ENCODE measurements around the gene POLH. TPM values are rescaled to one million over a fixed set of nuclear protein-coding genes. Genes with fewer than 3 reads are reported as not detected.
"Not testable (repeated sequence)": the region's sequence is repeated elsewhere in the genome, so short reads cannot be mapped to it uniquely, and the experiment has no call there.

POLH gene
- total RNA-seq: 10 to 100 TPM in 4 of 5 experiments, 1 to 10 TPM in 1; 9.1 to 65.6 (median 19.3) TPM
- polyA plus RNA-seq: 10 to 100 TPM in 1 of 2 donors, 1 to 10 TPM in 1; 7.4 to 16.8 TPM
- total RNA-seq: 25.7 reads per million, percentile 56 among the genes with 10 or more reads in this experiment

- Mint-ChIP-seq H3K36me3 (peaks cover 5 to 29% (median 12%) of the 10 kb centered on the region in 5 donors), H3K27ac (peak within 1 kb of the TSS; percentile 78 to 94 (median 92)), H3K4me3 (peak within 1 kb of the TSS; percentile 90 to 100 (median 98)), H3K4me1 (peaks cover 21 to 61% (median 40%) of the 10 kb centered on the region in 7 donors), H3K27me3 (no peaks in the 10 kb centered on the region), H3K9me3 (no peaks in the 10 kb centered on the region)
- H3K36me3 ChIP-seq (ENCODE audit: control insufficient read depth in 2 of 3, insufficient read depth in 3 of 3, low read length in 3 of 3): peaks cover 0 to 31% (median 6%) of the 10 kb centered on the region in 3 experiments
- H3K4me1 ChIP-seq (ENCODE audit: control insufficient read depth in 2 of 2, insufficient read depth in 2 of 2, low read length in 2 of 2): peaks cover 20 to 21% of the 10 kb centered on the region in 2 donors
- H3K4me3 ChIP-seq (ENCODE audit: low read length): peak within 1 kb of the TSS; percentile 77
- H3K9me3 ChIP-seq (ENCODE audit: control insufficient read depth in 2 of 3, low read length in 3 of 3): no peaks in the 10 kb centered on the region
- H3K27ac ChIP-seq (ENCODE audit: low read depth, low read length): peak within 1 kb of the TSS; percentile 89
- intact Hi-C loops (cut with micrococcal nuclease): loop anchor here (1.0 to 10.0 kb wide), 15 partner anchors 53 to 647 kb away; partner anchors contain the start of genes GTPBP2 (in 2 of the 2), MRPL14 (in 2 of the 2), POLR1C (in 2 of the 2) and SRF (in 2 of the 2)
- ChIA-PET CTCF (no interaction called here), POLR2A (interaction anchor here (0.6 to 1.2 kb wide), 5 partner anchors 9 to 683 kb away, joined by 3 to 5 read pairs (median 3); partner anchors contain the start of gene ABCC10)
- ATAC-seq (peak; percentile 99), DNase-seq (peak; percentile 83 to 94 (median 88))
- no peaks in the 10 kb centered on the region for H3K27me3 ChIP-seq (ENCODE audit: control insufficient read depth in 2 of 2, insufficient read depth in 2 of 2, low read length in 2 of 2)
Observed at GRCh38 chr6:43575772-43576551, at the start of gene POLH, which contains the start of gene XPO5. Gene POLH (plus strand): TSS chr6:43576185. CDS start chr6:43582320, 6,135 bp downstream. Gene XPO5 (minus strand): TSS chr6:43576038. CDS start chr6:43575864, 174 bp downstream.

GRCh38 chr6:43532201-43532600 lies 43.8 kb upstream of the POLH start:
- ATAC-seq: no peak
- Histone ChIP-seq H3K4me1 (ENCODE audit: control insufficient read depth in 2 of 2, insufficient read depth in 2 of 2, low read length in 2 of 2) (no peaks in the 10 kb centered on the region), H3K36me3 (ENCODE audit: control insufficient read depth in 2 of 3, insufficient read depth in 3 of 3, low read length in 3 of 3) (peaks cover 14 to 60% (median 20%) of the 10 kb centered on the region in 3 experiments), H3K4me3 (ENCODE audit: low read length) (no peak overlapping the region), H3K27ac (ENCODE audit: low read depth, low read length) (no peak overlapping the region), H3K9me3 (ENCODE audit: control insufficient read depth in 2 of 3, low read length in 3 of 3) (no peaks in the 10 kb centered on the region), H3K27me3 (ENCODE audit: control insufficient read depth in 2 of 2, insufficient read depth in 2 of 2, low read length in 2 of 2) (no peaks in the 10 kb centered on the region)
- POLR2A ChIA-PET: interaction anchor here (2.9 kb wide), 1 partner anchor 15 kb away, joined by 16 read pairs; the partner anchor contains the start of genes POLR1C and YIPF3
- H3K4me1 Mint-ChIP-seq: no peaks in the 10 kb centered on the region
- intact Hi-C loops (cut with micrococcal nuclease): no loop called here
- DNase-seq: no peak
- H3K4me3 Mint-ChIP-seq: no peak overlapping the region
- CTCF ChIA-PET: no interaction called here
- no peak overlapping the region for H3K27ac Mint-ChIP-seq
- H3K36me3 Mint-ChIP-seq: peaks cover 1 to 33% (median 13%) of the 10 kb centered on the region in 5 donors
- no peaks in the 10 kb centered on the region for H3K27me3 Mint-ChIP-seq
- H3K9me3 Mint-ChIP-seq: no peaks in the 10 kb centered on the region

- H3K4me3 ChIP-seq (ENCODE audit: low read length); H3K27me3 ChIP-seq (ENCODE audit: control insufficient read depth in 2 of 2, insufficient read depth in 2 of 2, low read length in 2 of 2); ATAC-seq; DNase-seq; H3K27ac ChIP-seq (ENCODE audit: low read depth, low read length); H3K4me1 Mint-ChIP-seq; POLR2A ChIA-PET; H3K9me3 Mint-ChIP-seq; intact Hi-C loops (cut with micrococcal nuclease); H3K4me1 ChIP-seq (ENCODE audit: control insufficient read depth in 2 of 2, insufficient read depth in 2 of 2, low read length in 2 of 2); H3K4me3 Mint-ChIP-seq; H3K9me3 ChIP-seq (ENCODE audit: control insufficient read depth in 2 of 3, low read length in 3 of 3); H3K27me3 Mint-ChIP-seq; H3K27ac Mint-ChIP-seq; CTCF ChIA-PET: not testable (repeated sequence)
- peaks cover 5 to 32% (median 13%) of the 10 kb centered on the region in 5 donors for H3K36me3 Mint-ChIP-seq
- H3K36me3 ChIP-seq (ENCODE audit: control insufficient read depth in 2 of 3, insufficient read depth in 3 of 3, low read length in 3 of 3): peaks cover 0 to 33% (median 16%) of the 10 kb centered on the region in 3 experiments
Observed at GRCh38 chr6:43538986-43539385, 37.0 kb upstream of the POLH start.

GRCh38 chr6:43539409-43539808 lies 36.6 kb upstream of the POLH start:
- CTCF ChIA-PET; H3K4me3 ChIP-seq (ENCODE audit: low read length); H3K27ac ChIP-seq (ENCODE audit: low read depth, low read length); H3K27me3 ChIP-seq (ENCODE audit: control insufficient read depth in 2 of 2, insufficient read depth in 2 of 2, low read length in 2 of 2); DNase-seq; ATAC-seq; H3K9me3 ChIP-seq (ENCODE audit: control insufficient read depth in 2 of 3, low read length in 3 of 3); H3K27ac Mint-ChIP-seq; H3K27me3 Mint-ChIP-seq; H3K4me3 Mint-ChIP-seq; intact Hi-C loops (cut with micrococcal nuclease); H3K4me1 ChIP-seq (ENCODE audit: control insufficient read depth in 2 of 2, insufficient read depth in 2 of 2, low read length in 2 of 2); H3K9me3 Mint-ChIP-seq; POLR2A ChIA-PET; H3K4me1 Mint-ChIP-seq: not testable (repeated sequence)
- peaks cover 5 to 33% (median 15%) of the 10 kb centered on the region in 5 donors for H3K36me3 Mint-ChIP-seq
- peaks cover 0 to 37% (median 16%) of the 10 kb centered on the region in 3 experiments for H3K36me3 ChIP-seq (ENCODE audit: control insufficient read depth in 2 of 3, insufficient read depth in 3 of 3, low read length in 3 of 3)

- H3K9me3 Mint-ChIP-seq: no peaks in the 10 kb centered on the region
- intact Hi-C loops (cut with micrococcal nuclease): no loop called here
- H3K27ac Mint-ChIP-seq: peak overlapping the region in 1 of 9 donors; percentile 16
- no peak overlapping the region for H3K4me3 Mint-ChIP-seq
- no peak overlapping the region for H3K27ac ChIP-seq (ENCODE audit: low read depth, low read length)
- ATAC-seq: no peak
- no peak overlapping the region for H3K4me3 ChIP-seq (ENCODE audit: low read length)
- peaks cover 0 to 47% (median 16%) of the 10 kb centered on the region in 3 experiments for H3K36me3 ChIP-seq (ENCODE audit: control insufficient read depth in 2 of 3, insufficient read depth in 3 of 3, low read length in 3 of 3)
- CTCF ChIA-PET: no interaction called here
- no peaks in the 10 kb centered on the region for H3K4me1 ChIP-seq (ENCODE audit: control insufficient read depth in 2 of 2, insufficient read depth in 2 of 2, low read length in 2 of 2)
- no peaks in the 10 kb centered on the region for H3K9me3 ChIP-seq (ENCODE audit: control insufficient read depth in 2 of 3, low read length in 3 of 3)
- H3K27me3 Mint-ChIP-seq: no peaks in the 10 kb centered on the region
- no peaks in the 10 kb centered on the region for H3K4me1 Mint-ChIP-seq
- POLR2A ChIA-PET: interaction anchor here (1.3 kb wide), 1 partner anchor 37 kb away, joined by 3 read pairs; no protein-coding TSS in a partner anchor
- no peaks in the 10 kb centered on the region for H3K27me3 ChIP-seq (ENCODE audit: control insufficient read depth in 2 of 2, insufficient read depth in 2 of 2, low read length in 2 of 2)
- peaks cover 5 to 38% (median 15%) of the 10 kb centered on the region in 5 donors for H3K36me3 Mint-ChIP-seq
- no peak for DNase-seq
Observed at GRCh38 chr6:43540507-43540906, 35.5 kb upstream of the POLH start.

- no peak overlapping the region for H3K4me3 Mint-ChIP-seq
- H3K4me1 Mint-ChIP-seq: no peaks in the 10 kb centered on the region
- ChIA-PET CTCF (interaction anchor here (0.6 to 1.1 kb wide), 2 partner anchors 12 to 1308 kb away, joined by 3 to 4 read pairs; no protein-coding TSS in a partner anchor), POLR2A (no interaction called here)
- no peaks in the 10 kb centered on the region for H3K4me1 ChIP-seq (ENCODE audit: control insufficient read depth in 2 of 2, insufficient read depth in 2 of 2, low read length in 2 of 2)
- no peaks in the 10 kb centered on the region for H3K9me3 Mint-ChIP-seq
- no peak overlapping the region for H3K4me3 ChIP-seq (ENCODE audit: low read length)
- intact Hi-C loops (cut with micrococcal nuclease): no loop called here
- ATAC-seq: no peak
- H3K9me3 ChIP-seq (ENCODE audit: control insufficient read depth in 2 of 3, low read length in 3 of 3): no peaks in the 10 kb centered on the region
- peaks cover 0 to 61% (median 21%) of the 10 kb centered on the region in 3 experiments for H3K36me3 ChIP-seq (ENCODE audit: control insufficient read depth in 2 of 3, insufficient read depth in 3 of 3, low read length in 3 of 3)
- no peaks in the 10 kb centered on the region for H3K27me3 ChIP-seq (ENCODE audit: control insufficient read depth in 2 of 2, insufficient read depth in 2 of 2, low read length in 2 of 2)
- H3K27ac ChIP-seq (ENCODE audit: low read depth, low read length): no peak overlapping the region
- H3K27ac Mint-ChIP-seq: peak overlapping the region in 3 of 9 donors; percentile 5 to 61 (median 18)
- peaks cover 5 to 53% (median 23%) of the 10 kb centered on the region in 5 donors for H3K36me3 Mint-ChIP-seq
- H3K27me3 Mint-ChIP-seq: no peaks in the 10 kb centered on the region
- no peak for DNase-seq
Observed at GRCh38 chr6:43541774-43542471, 34.1 kb upstream of the POLH start.
